H1 (cell line): Measurements from ENCODE around the gene FAM9C. TPM values are rescaled to one million over a fixed set of nuclear protein-coding genes. Genes with fewer than 3 reads are reported as not detected.

Experiments used
- CTCF ChIA-PET: fragments of 300-600 bp; sonication (Branson Sonifier 250); formaldehyde crosslinking; loops from one replicate; lab custom pipeline; 2021; ENCODE audit not compliant: partially characterized antibody; lab: Charles Lee
- POLR2A ChIA-PET: fragments of 300-600 bp; sonication (Branson Sonifier 250); formaldehyde crosslinking; loops from one replicate; lab custom pipeline; 2021; ENCODE audit warnings: inconsistent platforms; ENCODE audit not compliant: partially characterized antibody; lab: Charles Lee
- DNase-seq, 2 experiments: peaks; one replicate each; pipeline versions ENCODE4 v3.0.0 to v3.0.0-alpha.2; 2010 to 2022; ENCODE audit warnings: low spot score in 2 of 2, low read depth in 1 of 2, mixed read lengths in 1 of 2
- FAIRE-seq: peaks from 2 replicates; lab custom pipeline; 2011; peaks lifted over from hg19 to GRCh38; lab: Jason Lieb, UNC
- H2AFZ ChIP-seq: 2 replicates; pipeline ENCODE4 v1.8.1; 2012; ENCODE audit warnings: low read length, inconsistent platforms
- H2AK5ac ChIP-seq: 2 replicates; pipeline ENCODE4 v1.6.1; 2013; ENCODE audit warnings: low read depth, low read length
- H2BK120ac ChIP-seq: replicated peaks from 2 replicates; pipeline ENCODE3; 2013; ENCODE audit warnings: low read depth, low read length, inconsistent platforms
- H2BK12ac ChIP-seq: 2 replicates; pipeline ENCODE4 v1.6.1; 2013; ENCODE audit warnings: low read depth, low read length
- H2BK15ac ChIP-seq: 2 replicates; pipeline ENCODE4 v1.6.1; 2013; ENCODE audit warnings: low read length
- H2BK20ac ChIP-seq: 2 replicates; pipeline ENCODE4 v1.6.1; 2013; ENCODE audit warnings: low read length
- H2BK5ac ChIP-seq: 2 replicates; pipeline ENCODE4 v1.6.1; 2013; ENCODE audit warnings: low read depth, low read length
- H3K14ac ChIP-seq: 2 replicates; pipeline ENCODE4 v1.6.1; 2013; ENCODE audit warnings: inconsistent platforms; ENCODE audit not compliant: insufficient read length
- H3K18ac ChIP-seq: 2 replicates; pipeline ENCODE4 v1.6.1; 2013; ENCODE audit warnings: low read length; ENCODE audit errors: extremely low read depth
- H3K23ac ChIP-seq: 2 replicates; pipeline ENCODE4 v1.6.1; 2013; ENCODE audit warnings: inconsistent platforms; ENCODE audit not compliant: insufficient read length
- H3K23me2 ChIP-seq: 2 replicates; pipeline ENCODE4 v1.6.1; 2013; ENCODE audit warnings: low read depth, low read length
- H3K27ac ChIP-seq: 2 replicates; pipeline ENCODE4 v1.6.1; 2011; ENCODE audit warnings: low read depth, low read length, inconsistent platforms
- H3K27me3 ChIP-seq, 4 experiments: replicated peaks in 1 of 4; 1 replicate in 1 of 4; 2 replicates in 3 of 4; pipeline versions ENCODE4 v1.6.1 to v1.8.1; 2011 to 2013; ENCODE audit warnings: low read length in 3 of 4, mild to moderate bottlenecking in 3 of 4, inconsistent platforms in 2 of 4, mixed read lengths in 2 of 4, moderate library complexity in 1 of 4; ENCODE audit not compliant: control insufficient read depth in 3 of 4, insufficient read depth in 3 of 4; ENCODE audit errors: extremely low read depth in 1 of 4
- H3K36me3 ChIP-seq, 4 experiments: 2 replicates each; pipeline versions ENCODE4 v1.6.1 to v1.8.1; 2011 to 2013; ENCODE audit warnings: mild to moderate bottlenecking in 4 of 4, low read length in 3 of 4, moderate library complexity in 2 of 4, control low read depth in 1 of 4, inconsistent platforms in 1 of 4; ENCODE audit not compliant: insufficient read depth in 4 of 4, control insufficient read depth in 2 of 4
- H3K4ac ChIP-seq: replicated peaks from 2 replicates; pipeline ENCODE3; 2013; ENCODE audit warnings: low read length, low read depth, mixed read lengths, inconsistent platforms; ENCODE audit not compliant: insufficient read length
- H3K4me1 ChIP-seq, 4 experiments: replicated peaks in 1 of 4; 1 replicate in 1 of 4; 2 replicates in 3 of 4; pipeline versions ENCODE4 v1.6.1 to v1.8.1; 2011 to 2013; ENCODE audit warnings: low read length in 3 of 4, inconsistent platforms in 2 of 4, mixed read lengths in 1 of 4; ENCODE audit not compliant: insufficient read depth in 4 of 4, control insufficient read depth in 3 of 4
- H3K4me2 ChIP-seq, 2 experiments: 2 replicates each; pipeline versions ENCODE4 v1.6.1 to v1.8.1; 2011 to 2013; ENCODE audit warnings: low read depth in 2 of 2, low read length in 2 of 2, control low read depth in 1 of 2, inconsistent platforms in 1 of 2, mild to moderate bottlenecking in 1 of 2; ENCODE audit not compliant: insufficient read depth in 1 of 2
- H3K4me3 ChIP-seq, 4 experiments: fragments of 200-600, 300-600 bp in 1 of 4; sonication (generic), shearing (Covaris generic), sonication (Bioruptor Twin) in 1 of 4; 2 replicates each; pipeline versions ENCODE4 v1.5.1 to v1.8.1; 2011 to 2016; ENCODE audit warnings: low read length in 4 of 4, low read depth in 3 of 4, control low read depth in 2 of 4, inconsistent platforms in 2 of 4, mild to moderate bottlenecking in 2 of 4, mixed read lengths in 1 of 4, moderate library complexity in 1 of 4; ENCODE audit not compliant: insufficient read depth in 2 of 4; ENCODE audit errors: extremely low read depth in 1 of 4
- H3K56ac ChIP-seq: replicated peaks from 2 replicates; pipeline ENCODE3; 2013; ENCODE audit warnings: low read depth, mild to moderate bottlenecking, mixed read lengths, low read length, inconsistent platforms; ENCODE audit not compliant: insufficient read length
- H3K79me1 ChIP-seq: 2 replicates; pipeline ENCODE4 v1.6.1; 2013; ENCODE audit warnings: low read depth, low read length, control low read depth
- H3K79me2 ChIP-seq, 2 experiments: 2 replicates each; pipeline versions ENCODE4 v1.6.1 to v1.8.1; 2012 to 2013; ENCODE audit warnings: low read length in 2 of 2, mild to moderate bottlenecking in 2 of 2, inconsistent platforms in 1 of 2; ENCODE audit not compliant: insufficient read depth in 2 of 2, control insufficient read depth in 1 of 2
- H3K9ac ChIP-seq, 4 experiments: replicated peaks in 1 of 4; 1 replicate in 1 of 4; 2 replicates in 3 of 4; pipeline versions ENCODE4 v1.6.1 to v1.8.1; 2011 to 2013; ENCODE audit warnings: low read depth in 3 of 4, low read length in 3 of 4, control low read depth in 2 of 4, mild to moderate bottlenecking in 2 of 4, moderate library complexity in 2 of 4, inconsistent platforms in 1 of 4; ENCODE audit errors: extremely low read depth in 1 of 4
- H3K9me3 ChIP-seq, 2 experiments: 2 replicates each; pipeline versions ENCODE4 v1.6.1 to v1.8.1; 2012 to 2013; ENCODE audit warnings: mild to moderate bottlenecking in 2 of 2, moderate library complexity in 2 of 2, control low read depth in 1 of 2, inconsistent platforms in 1 of 2, low read depth in 1 of 2, low read length in 1 of 2, mixed read lengths in 1 of 2; ENCODE audit not compliant: insufficient read depth in 2 of 2
- H4K20me1 ChIP-seq, 2 experiments: replicated peaks in 1 of 2; 2 replicates each; pipeline versions ENCODE3 to v1.8.1; 2011 to 2013; ENCODE audit warnings: inconsistent platforms in 2 of 2, low read length in 2 of 2, mild to moderate bottlenecking in 1 of 2; ENCODE audit not compliant: insufficient read depth in 2 of 2, control insufficient read depth in 1 of 2
- H4K5ac ChIP-seq: 2 replicates; pipeline ENCODE4 v1.6.1; 2013; ENCODE audit warnings: low read length, low read depth, mixed read lengths, inconsistent platforms; ENCODE audit not compliant: insufficient read length
- H4K8ac ChIP-seq: 2 replicates; pipeline ENCODE4 v1.8.0; 2013; ENCODE audit warnings: mild to moderate bottlenecking, moderate library complexity, low read length, inconsistent platforms; ENCODE audit not compliant: insufficient read depth; ENCODE audit errors: extremely low read depth
- H4K91ac ChIP-seq: replicated peaks from 2 replicates; pipeline ENCODE3; 2013; ENCODE audit warnings: low read length, mixed read lengths, inconsistent platforms; ENCODE audit not compliant: insufficient read length
- CHD2 ChIP-seq: IDR thresholded peaks from 2 replicates; pipeline ENCODE4 v1.6.1; 2012; ENCODE audit warnings: low read length, improper control_type of control experiment
- JUND ChIP-seq: IDR thresholded peaks from 2 replicates; pipeline ENCODE4 v1.6.1; 2011; ENCODE audit warnings: mild to moderate bottlenecking, improper control_type of control experiment, low read length
- KDM4A ChIP-seq: IDR thresholded peaks from one replicate; pipeline ENCODE4 v1.7.1; 2012; ENCODE audit warnings: low read depth, mild to moderate bottlenecking, moderate library complexity, low read length, inconsistent platforms; ENCODE audit not compliant: severe bottlenecking
- MAFK ChIP-seq: IDR thresholded peaks from 2 replicates; pipeline ENCODE4 v1.6.1; 2012; ENCODE audit warnings: low read depth, mild to moderate bottlenecking, improper control_type of control experiment, low read length
- POLR2AphosphoS5 ChIP-seq: IDR thresholded peaks from 2 replicates; pipeline ENCODE4 v1.6.1; 2011; ENCODE audit warnings: low read depth, low read length
- RAD21 ChIP-seq, 2 experiments: IDR thresholded peaks in 1 of 2; conservative IDR thresholded peaks in 1 of 2; 2 replicates each; pipeline ENCODE4 v1.6.1; 2011; ENCODE audit warnings: low read depth in 2 of 2, low read length in 2 of 2, improper control_type of control experiment in 1 of 2, inconsistent platforms in 1 of 2, mild to moderate bottlenecking in 1 of 2, moderate library complexity in 1 of 2
- RNF2 ChIP-seq: fragments of 200-900, 300-1000 bp; sonication (generic); IDR thresholded peaks from 2 replicates; pipeline ENCODE4 v1.7.1; 2016; ENCODE audit warnings: borderline replicate concordance, low read depth, mild to moderate bottlenecking, antibody characterized with exemption, low read length; ENCODE audit not compliant: poor library complexity, severe bottlenecking; ENCODE audit errors: missing control alignments
- SIRT6 ChIP-seq: IDR thresholded peaks from one replicate; pipeline ENCODE4 v1.7.1; 2012; ENCODE audit warnings: low read length, inconsistent platforms
- SIX5 ChIP-seq: IDR thresholded peaks from 2 replicates; pipeline ENCODE4 v1.6.1; 2011; ENCODE audit warnings: mild to moderate bottlenecking, low read depth, low read length
- SP2 ChIP-seq: IDR thresholded peaks from 2 replicates; pipeline ENCODE4 v1.6.1; 2012; ENCODE audit warnings: mild to moderate bottlenecking, low read length, inconsistent platforms
- SP4 ChIP-seq: IDR thresholded peaks from 2 replicates; pipeline ENCODE4 v1.6.1; 2012; ENCODE audit warnings: low read length, inconsistent platforms
- TCF12 ChIP-seq: IDR thresholded peaks from 2 replicates; pipeline ENCODE4 v1.6.1; 2011; ENCODE audit warnings: low read depth, mild to moderate bottlenecking, low read length
- USF2 ChIP-seq: IDR thresholded peaks from 2 replicates; pipeline ENCODE4 v1.6.1; 2011; ENCODE audit warnings: low read length, improper control_type of control experiment
- WGBS, 2 experiments: shearing (Covaris generic) in 1 of 2; methylation state at CpG; one replicate each; pipeline versions ENCODE4 v1.1.6 to v1.1.7; 2013 to 2015; ENCODE audit warnings: low lambda C conversion rate in 2 of 2, mixed read lengths in 2 of 2, inconsistent platforms in 1 of 2, low coverage in 1 of 2, missing lambda C conversion rate in 1 of 2; ENCODE audit not compliant: insufficient replicate concordance in 2 of 2, insufficient coverage in 1 of 2, insufficient read length in 1 of 2; ENCODE audit errors: extremely low coverage in 1 of 2, missing lambda C conversion rate in 1 of 2; 5-methylcytosine and 5-hydroxymethylcytosine counted together
- polyA plus RNA-seq, 7 experiments: library from polyadenylated mRNA; depleted of rRNA in 3 of 7; stranded (reverse) in 5 of 7; unstranded in 2 of 7; fragments of >200 nt in 5 of 7; fragments of 200-250 nt in 2 of 7; gene quantifications; 1 replicate in 5 of 7; 2 replicates in 1 of 7; 4 replicates in 1 of 7; pipeline versions ENCODE4 v1.2.1 to v1.2.3, GENCODE V29; 2011 to 2013; ENCODE audit warnings: missing spikeins in 2 of 7, mixed read lengths in 2 of 7
- total RNA-seq: library from RNA; stranded (reverse); fragmentation: NEBNext Ultra II Directional; extraction: Animal tissue kit (Norgen Biotek cat#: 25700); gene quantifications from 2 replicates; pipeline ENCODE4 v1.2.1, GENCODE V29; 2021
- TF ChIP-seq, protein P1 (sequence below): IDR thresholded peaks from 2 replicates; pipeline ENCODE4 v1.6.1; 2011; ENCODE audit warnings: low read depth, mild to moderate bottlenecking, low read length; ENCODE audit not compliant: insufficient read depth

FAM9C gene
- total and polyA plus RNA-seq, 2 of the 8 experiments (the other 6 are each of a cell fraction or from before 2014, with no cell fraction given): not detected

- FAIRE-seq: no peak
- Histone ChIP-seq H4K5ac (no peak overlapping the region), H2BK5ac (no peak overlapping the region), H3K18ac (no peak overlapping the region), H3K23ac (no peak overlapping the region), H3K4me3 (no peak overlapping the region), H2AFZ (no peak overlapping the region), H3K4me2 (no peak overlapping the region), H3K27me3 (no peaks in the 10 kb centered on the region), H3K23me2 (no peaks in the 10 kb centered on the region), H2BK15ac (no peak overlapping the region), H3K27ac (no peak overlapping the region), H2BK12ac (no peak overlapping the region), H3K4ac (no peak overlapping the region), H3K36me3 (no peaks in the 10 kb centered on the region), H2BK20ac (no peak overlapping the region), H3K56ac (no peak overlapping the region), H3K9me3 (no peaks in the 10 kb centered on the region), H3K9ac (no peak overlapping the region), H3K4me1 (no peaks in the 10 kb centered on the region), H3K79me2 (no peaks in the 10 kb centered on the region), H3K79me1 (no peaks in the 10 kb centered on the region), H3K14ac (no peak overlapping the region), H4K91ac (no peak overlapping the region), H4K8ac (no peak overlapping the region), H2BK120ac (no peak overlapping the region), H2AK5ac (no peak overlapping the region), H4K20me1 (no peaks in the 10 kb centered on the region)
- no peak for DNase-seq
- ChIA-PET POLR2A (no interaction called here), CTCF (no interaction called here)
- WGBS, 2 experiments: 100% methylated on average over 1 of the region's 1 CpG; no CpG with 5 or more reads in 1 of the 2 experiments
- TF ChIP-seq TCF12 (no peak), SIRT6 (no peak), SP4 (no peak), RAD21 (IDR thresholded peaks at IDR 0.05 in 1 of 2, conservative IDR thresholded peaks at IDR 0.05 in 1 of 2; ENCODE audit: low read depth in 2 of 2, low read length in 2 of 2) (no peak), POLR2AphosphoS5 (no peak), MAFK (no peak), JUND (no peak), SIX5 (no peak), KDM4A (no peak), SP2 (no peak), RNF2 (no peak), CHD2 (no peak), USF2 (no peak)
- TF ChIP-seq, protein P1, sequence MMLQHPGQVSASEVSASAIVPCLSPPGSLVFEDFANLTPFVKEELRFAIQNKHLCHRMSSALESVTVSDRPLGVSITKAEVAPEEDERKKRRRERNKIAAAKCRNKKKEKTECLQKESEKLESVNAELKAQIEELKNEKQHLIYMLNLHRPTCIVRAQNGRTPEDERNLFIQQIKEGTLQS: no peak
Measured at GRCh38 chrX:13055486-13055885, 11.1 kb upstream of the FAM9C start.
